ENCODE data around the gene RB1. TPM values are rescaled to one million over a fixed set of nuclear protein-coding genes. Genes with fewer than 3 reads are reported as not detected.

RB1 gene
- total and polyA plus RNA-seq, 9 of the 15 experiments (the other 6 are each of a cell fraction or from before 2014, with no cell fraction given): 5.0 to 23.8 (median 17.9) TPM

DNA sequence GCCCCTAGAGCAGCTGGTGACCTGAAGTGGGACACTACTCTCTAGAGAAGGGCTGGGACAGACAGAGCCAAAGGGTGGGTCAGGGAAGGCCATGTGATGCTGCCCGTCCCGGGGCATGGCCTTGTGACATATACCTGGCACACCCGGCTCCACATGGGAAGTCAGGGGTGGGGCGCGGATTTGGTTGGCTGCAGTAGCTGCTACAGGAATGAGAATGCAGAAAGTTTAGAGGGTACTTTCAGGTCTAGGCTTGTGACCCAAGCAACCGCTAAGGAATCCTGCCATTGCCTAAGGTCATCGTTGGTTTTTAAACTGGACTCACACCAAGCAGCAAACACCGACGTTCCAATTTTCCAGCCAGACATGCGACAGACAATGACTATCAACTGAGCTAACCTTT, 203.5 kb downstream of the RB1 start:
- Histone ChIP-seq H3K27me3 (ENCODE audit: control insufficient read depth in 2 of 2, insufficient read depth in 2 of 2, low read length in 2 of 2) (0 out of 5 replicates have a peak, but pooled peaks cover 0 to 5% of the 10 kb centered on the region in 2 experiments), H3K9me1 (ENCODE audit: control insufficient read depth, insufficient read depth, low read length) (no peaks in the 10 kb centered on the region), H3K4me2 (ENCODE audit: insufficient read depth, low read length) (no peak overlapping the region), H3K9ac (ENCODE audit: insufficient read depth in 1 of 2, low read depth in 2 of 2, low read length in 2 of 2) (no peak overlapping the region), H3K4me1 (replicated peaks in 1 of 2; ENCODE audit: control insufficient read depth in 2 of 2, insufficient read depth in 2 of 2, low read length in 2 of 2) (peaks cover 0 to 3% of the 10 kb centered on the region in 2 experiments; a peak in 3 of 5 replicates), H3K79me2 (ENCODE audit: control insufficient read depth, insufficient read depth, low read length) (no peaks in the 10 kb centered on the region), H3K27ac (ENCODE audit: extremely low read depth, low read depth, low read length) (no peak overlapping the region), H3K4me3 (no peak overlapping the region), H2AFZ (ENCODE audit: low read depth, low read length) (no peak overlapping the region), H4K20me1 (replicated peaks; ENCODE audit: control insufficient read depth, insufficient read depth, low read length) (no peaks in the 10 kb centered on the region), H3K36me3 (ENCODE audit: control insufficient read depth, insufficient read depth, low read length) (no peaks in the 10 kb centered on the region), H3K9me3 (replicated peaks; ENCODE audit: control insufficient read depth, insufficient read depth, low read depth, low read length) (no peaks in the 10 kb centered on the region)
- no TSS peak for BruUV-seq (replicated peaks)
- in situ Hi-C loops (cut with MboI): no loop called here
- ChIA-PET POLR2A (interaction anchor here (0.6 kb wide), 1 partner anchor 11 kb away, joined by 3 read pairs; no protein-coding TSS in a partner anchor), CTCF (ENCODE audit: low intra/inter-chr PET ratio) (no interaction called here)
- intact Hi-C loops (cut with micrococcal nuclease): no loop called here
- ATAC-seq (no peak), FAIRE-seq (no peak), DNase-seq (ENCODE audit: extremely low read depth in 1 of 4, low spot score in 3 of 4) (no peak)
- TF ChIP-seq POLR3A (IDR thresholded peaks at IDR 0.05; ENCODE audit: borderline replicate concordance, extremely low read depth, insufficient read depth, insufficient read length): no peak
- TF ChIP-seq BCOR (IDR thresholded peaks at IDR 0.05): no peak
- no peak for TF ChIP-seq NFIC (IDR thresholded peaks at IDR 0.05)
- TF ChIP-seq, protein P1, sequence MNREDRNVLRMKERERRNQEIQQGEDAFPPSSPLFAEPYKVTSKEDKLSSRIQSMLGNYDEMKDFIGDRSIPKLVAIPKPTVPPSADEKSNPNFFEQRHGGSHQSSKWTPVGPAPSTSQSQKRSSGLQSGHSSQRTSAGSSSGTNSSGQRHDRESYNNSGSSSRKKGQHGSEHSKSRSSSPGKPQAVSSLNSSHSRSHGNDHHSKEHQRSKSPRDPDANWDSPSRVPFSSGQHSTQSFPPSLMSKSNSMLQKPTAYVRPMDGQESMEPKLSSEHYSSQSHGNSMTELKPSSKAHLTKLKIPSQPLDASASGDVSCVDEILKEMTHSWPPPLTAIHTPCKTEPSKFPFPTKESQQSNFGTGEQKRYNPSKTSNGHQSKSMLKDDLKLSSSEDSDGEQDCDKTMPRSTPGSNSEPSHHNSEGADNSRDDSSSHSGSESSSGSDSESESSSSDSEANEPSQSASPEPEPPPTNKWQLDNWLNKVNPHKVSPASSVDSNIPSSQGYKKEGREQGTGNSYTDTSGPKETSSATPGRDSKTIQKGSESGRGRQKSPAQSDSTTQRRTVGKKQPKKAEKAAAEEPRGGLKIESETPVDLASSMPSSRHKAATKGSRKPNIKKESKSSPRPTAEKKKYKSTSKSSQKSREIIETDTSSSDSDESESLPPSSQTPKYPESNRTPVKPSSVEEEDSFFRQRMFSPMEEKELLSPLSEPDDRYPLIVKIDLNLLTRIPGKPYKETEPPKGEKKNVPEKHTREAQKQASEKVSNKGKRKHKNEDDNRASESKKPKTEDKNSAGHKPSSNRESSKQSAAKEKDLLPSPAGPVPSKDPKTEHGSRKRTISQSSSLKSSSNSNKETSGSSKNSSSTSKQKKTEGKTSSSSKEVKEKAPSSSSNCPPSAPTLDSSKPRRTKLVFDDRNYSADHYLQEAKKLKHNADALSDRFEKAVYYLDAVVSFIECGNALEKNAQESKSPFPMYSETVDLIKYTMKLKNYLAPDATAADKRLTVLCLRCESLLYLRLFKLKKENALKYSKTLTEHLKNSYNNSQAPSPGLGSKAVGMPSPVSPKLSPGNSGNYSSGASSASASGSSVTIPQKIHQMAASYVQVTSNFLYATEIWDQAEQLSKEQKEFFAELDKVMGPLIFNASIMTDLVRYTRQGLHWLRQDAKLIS (CRISPR knock-in tag; IDR thresholded peaks at IDR 0.05): no peak
- no peak for TF ChIP-seq SRSF9 (IDR thresholded peaks at IDR 0.05; ENCODE audit: borderline replicate concordance, low read depth, low read length)
- no peak for TF ChIP-seq CREBBP (IDR thresholded peaks at IDR 0.05; ENCODE audit: low read depth, low read length)
- no peak for TF ChIP-seq THRB (CRISPR knock-in tag; conservative IDR thresholded peaks at IDR 0.05)
- TF ChIP-seq CEBPB (tag; IDR thresholded peaks at IDR 0.05): no peak
- TF ChIP-seq ZC3H11A (IDR thresholded peaks at IDR 0.05; ENCODE audit: low read depth, low read length): no peak
- no peak for TF ChIP-seq BACH1 (tag; IDR thresholded peaks at IDR 0.05)
- WGBS (ENCODE audit: insufficient coverage, low coverage, missing lambda C conversion rate): 49% methylated on average over 7 of the region's 10 CpGs

Data from K562 (cell line).